Smooth muscle cell (in vitro differentiated cells): ENCODE results near the gene CHST13. TPM values are rescaled to one million over a fixed set of nuclear protein-coding genes. Genes with fewer than 3 reads are reported as not detected.

Experiments
- polyA plus RNA-seq: library from polyadenylated mRNA; unstranded; fragments of >200 nt; fragmentation: Nextera tagmentation; extraction: Ambion mirVana; gene quantifications from 2 replicates; pipeline ENCODE4 v1.2.1, GENCODE V29; 2016
- small RNA-seq: library from RNA; depleted of rRNA; stranded (forward); fragments of <200 nt; gene quantifications from one replicate; pipeline ENCODE3, GENCODE V24; 2014
- total RNA-seq: library from RNA; depleted of rRNA; stranded (reverse); fragments of >200 nt; gene quantifications from 2 replicates; pipeline ENCODE4 v1.2.3, GENCODE V29; 2014

Gene CHST13
- total and polyA plus RNA-seq, 2 experiments from 2014 or later = not detected

Small RNA genes lying within 50 kb of the gene (small RNA-seq; reads per million reads assigned to genes)
- gene RNA5SP138 = 0.13 reads per million

Other genes starting within 250 kb of the CHST13 start
- gene KLF15, start 166.7 kb upstream of the CHST13 start, total RNA-seq = not detected in 2 replicates
- gene KLF15, start 166.7 kb upstream of the CHST13 start, polyA plus RNA-seq = 0.13 TPM in 1 of 2 replicates, not detected in the other
- gene CFAP100, start 129.2 kb upstream of the CHST13 start, total RNA-seq = not detected in 2 replicates
- gene CFAP100, start 129.2 kb upstream of the CHST13 start, polyA plus RNA-seq = not detected in 2 replicates
- 18.8 and 20.4 TPM in 2 replicates for gene ZXDC, start 48.3 kb upstream of the CHST13 start, total RNA-seq
- 9.2 and 16.2 TPM in 2 replicates for gene ZXDC, start 48.3 kb upstream of the CHST13 start, polyA plus RNA-seq
- not detected in 2 replicates for gene UROC1, start 6.4 kb upstream of the CHST13 start, total RNA-seq
- not detected in 2 replicates for gene UROC1, start 6.4 kb upstream of the CHST13 start, polyA plus RNA-seq
- not detected in 2 replicates for gene C3orf22, start 34.8 kb downstream of the CHST13 start, total RNA-seq
- not detected in 2 replicates for gene C3orf22, start 34.8 kb downstream of the CHST13 start, polyA plus RNA-seq
- gene TXNRD3, start 131.0 kb downstream of the CHST13 start, total RNA-seq = 13.7 and 14.8 TPM in 2 replicates
- 19.2 and 27.2 TPM in 2 replicates for gene TXNRD3, start 131.0 kb downstream of the CHST13 start, polyA plus RNA-seq
- 6.7 and 8.9 TPM in 2 replicates for gene CHCHD6, start 180.1 kb downstream of the CHST13 start, total RNA-seq
- gene CHCHD6, start 180.1 kb downstream of the CHST13 start, polyA plus RNA-seq = 24.3 and 27.2 TPM in 2 replicates